Cerebellar cortex (tissue), 1 donor: ENCODE measurements around the gene KCTD10.
"Not testable (repeated sequence)": the region's sequence is repeated elsewhere in the genome, so short reads cannot be mapped to it uniquely, and the experiment has no call there.

ENCODE experiments used
- DNase-seq: peaks from one replicate; pipeline ENCODE4 v3.0.0-alpha.2; 2015; ENCODE audit warnings: low spot score

KCTD10 gene

GRCh38 chr12:109421355-109422087 is 55.6 kb downstream of the KCTD10 start:
- DNase-seq, result no peak

- no peak for DNase-seq
Measured at GRCh38 chr12:109418848-109419480, 58.1 kb downstream of the KCTD10 start.

GRCh38 chr12:109406147-109406546 is 71.0 kb downstream of the KCTD10 start:
- not testable (repeated sequence) for DNase-seq

- not testable (repeated sequence) for DNase-seq
Measured at GRCh38 chr12:109404841-109405240, 72.3 kb downstream of the KCTD10 start.
